GM18907 (cell line): Measurements from ENCODE around the gene CLIC5.

Source experiments
- ATAC-seq: cut with Tn5 transposase; IDR thresholded peaks from one replicate; pipeline ENCODE4 v1.9.1; 2021; ENCODE audit warnings: mild to moderate bottlenecking, moderate library complexity; ENCODE audit not compliant: unreplicated experiment

CLIC5 gene

DNA sequence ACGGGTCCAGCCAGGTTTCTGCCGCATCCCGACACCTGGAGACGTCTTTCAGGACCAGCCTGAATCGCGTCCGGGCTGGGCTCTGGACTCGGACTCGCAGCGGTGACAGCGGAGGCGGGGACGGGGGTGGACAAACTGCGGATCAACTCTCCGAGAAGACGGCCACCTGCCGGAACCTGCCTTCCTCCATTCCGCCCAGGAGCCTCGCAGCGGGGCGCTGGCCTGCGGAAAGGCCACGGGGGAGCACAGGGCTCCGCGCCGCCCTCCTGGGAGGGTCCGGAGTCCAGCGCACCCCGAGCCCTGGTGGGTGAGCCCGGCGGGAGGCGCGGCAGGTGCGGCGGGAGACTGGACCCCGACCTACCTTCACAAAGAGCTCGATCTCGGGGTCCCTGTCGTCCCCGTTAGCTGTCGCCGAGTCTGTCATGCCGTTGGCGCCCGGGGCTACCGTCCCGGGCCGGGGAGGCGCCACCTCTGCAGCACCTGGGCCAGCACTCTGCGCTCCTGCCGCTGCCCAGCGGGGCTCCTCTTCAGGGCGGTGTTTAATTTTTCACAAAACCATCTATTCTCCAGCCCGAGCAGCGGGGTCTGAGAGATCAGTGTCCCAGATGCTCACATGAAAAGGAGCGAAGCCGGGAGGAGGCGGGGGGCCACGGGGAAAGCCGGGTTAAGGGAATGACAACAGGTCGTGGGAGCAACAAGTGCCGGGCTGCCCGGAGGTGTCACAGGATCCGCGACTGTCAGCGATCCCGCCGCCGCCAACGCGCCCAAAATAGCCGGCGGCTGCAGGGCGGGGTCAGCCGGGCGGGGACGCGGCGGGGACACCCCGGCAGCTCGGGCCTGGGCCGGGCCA, at the start of gene CLIC5:
TSS of gene CLIC5 (minus strand) at position 742 of the 850 bp plus-strand sequence. CDS start at position 424, 318 bp downstream.
- ATAC-seq, result no peak

DNA sequence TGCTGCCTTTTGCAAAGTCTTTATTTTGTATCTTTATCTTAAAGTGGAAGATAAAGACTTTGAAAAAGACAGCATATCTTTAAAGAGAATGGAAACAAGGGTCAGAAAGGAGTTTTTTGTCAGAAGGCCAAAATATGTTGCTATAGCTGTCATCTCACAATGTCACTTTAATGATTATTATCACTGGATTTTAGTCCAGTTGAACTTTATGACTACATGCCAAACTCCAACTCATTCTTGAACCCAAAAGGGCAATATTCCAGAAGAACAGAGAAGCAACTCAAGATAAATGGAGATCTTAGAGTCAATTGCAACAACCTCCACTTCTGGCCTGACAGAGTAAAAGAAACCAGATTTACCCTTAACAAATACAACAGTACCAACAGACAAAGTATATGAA, 47.3 kb upstream of the CLIC5 start:
- no peak for ATAC-seq

DNA sequence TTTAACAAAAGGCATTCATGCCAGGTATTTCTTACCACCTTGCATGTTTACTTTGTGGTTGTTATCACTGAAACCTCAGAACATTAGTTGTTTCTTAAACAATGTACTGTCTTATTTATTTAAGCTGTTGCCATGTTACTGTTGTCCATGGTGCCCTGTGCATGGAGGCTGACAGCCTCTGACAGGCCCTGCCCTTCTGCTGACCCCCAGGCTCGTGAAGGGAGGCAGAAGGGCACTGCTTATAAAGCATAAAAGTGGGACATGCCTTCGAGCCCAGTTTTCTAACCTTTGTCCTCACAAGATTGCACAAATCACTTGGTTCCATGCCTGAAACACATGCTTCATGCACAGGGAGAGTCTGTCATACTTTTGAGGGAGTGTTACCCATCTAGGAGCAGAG, 46.7 kb upstream of the CLIC5 start:
- ATAC-seq, result no peak

DNA sequence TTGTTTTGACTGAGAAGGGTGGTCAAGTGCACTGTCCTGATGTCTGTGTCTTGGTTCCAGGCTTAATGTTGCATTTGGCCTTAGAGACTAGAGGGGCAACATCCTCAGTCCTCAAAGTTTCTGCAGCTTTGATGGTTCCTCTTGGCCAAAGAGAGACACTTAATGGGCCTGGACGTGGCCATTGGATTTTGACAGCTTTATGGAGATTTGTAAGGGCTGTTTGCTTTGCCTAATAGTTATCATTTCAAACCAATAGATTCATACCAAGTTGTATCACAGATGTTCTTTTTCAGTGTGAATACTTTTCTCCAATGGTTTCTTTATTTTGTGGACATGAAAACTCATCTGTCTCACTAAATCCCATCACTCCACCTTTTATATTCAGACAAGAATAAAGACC, 45.8 kb upstream of the CLIC5 start:
- no peak for ATAC-seq

DNA sequence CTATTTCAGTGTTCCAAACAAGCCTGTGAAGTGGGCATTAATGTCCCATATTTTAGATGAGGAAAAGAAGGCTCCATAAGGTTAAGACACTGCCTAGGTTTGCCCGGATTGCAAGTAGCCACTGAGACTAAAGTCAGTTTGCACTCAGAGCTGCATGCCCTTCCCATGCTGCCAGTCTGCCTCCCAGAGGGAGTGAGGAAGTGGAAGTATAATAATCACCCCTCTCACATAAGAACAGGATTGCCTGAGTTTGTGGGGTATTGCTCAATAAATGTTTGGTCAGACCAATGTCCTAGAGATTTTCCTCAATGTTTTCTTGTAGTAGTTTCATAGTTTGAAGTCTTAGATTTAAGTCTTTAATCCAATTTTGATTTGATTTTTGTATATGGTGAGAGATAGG, 43.9 kb upstream of the CLIC5 start:
- ATAC-seq, result no peak

DNA sequence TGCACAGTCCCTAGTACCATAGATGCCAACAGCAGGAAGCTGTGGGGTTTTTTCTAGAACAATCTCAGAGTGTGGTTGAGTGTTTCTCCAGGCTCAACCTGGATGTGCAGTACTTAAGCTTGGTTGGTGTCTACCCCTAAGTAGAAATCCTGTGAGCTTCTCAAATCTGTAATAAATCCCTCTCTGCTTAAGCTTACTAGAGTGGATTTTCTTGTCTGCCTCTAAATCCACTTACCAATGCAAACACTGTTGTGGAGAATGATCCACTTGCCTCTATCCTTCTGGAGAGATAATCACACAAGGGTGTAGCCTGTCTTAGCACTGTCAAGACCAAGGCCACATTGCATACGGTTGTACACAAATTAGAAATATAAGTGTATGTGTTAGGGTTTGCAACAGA, 43.3 kb upstream of the CLIC5 start:
- no peak for ATAC-seq

DNA sequence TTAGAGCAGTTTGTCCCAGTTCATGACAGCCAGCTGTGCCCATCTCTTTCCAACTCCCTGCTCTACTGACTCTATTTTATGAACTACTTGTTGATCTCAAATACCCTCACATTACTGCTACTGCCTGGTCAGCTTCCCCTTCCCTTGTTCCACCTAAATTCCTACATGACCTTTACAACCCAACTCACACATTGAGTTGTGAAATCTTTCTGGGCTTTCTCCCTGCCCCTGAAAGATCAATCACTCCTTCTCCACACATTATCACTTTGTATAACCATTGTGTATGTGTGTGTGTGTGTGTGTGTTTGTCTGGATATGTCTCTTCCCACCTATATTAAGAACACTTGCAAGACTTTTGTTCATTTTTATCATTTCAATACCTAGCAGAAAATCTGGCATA, 42.1 kb upstream of the CLIC5 start:
- no peak for ATAC-seq

DNA sequence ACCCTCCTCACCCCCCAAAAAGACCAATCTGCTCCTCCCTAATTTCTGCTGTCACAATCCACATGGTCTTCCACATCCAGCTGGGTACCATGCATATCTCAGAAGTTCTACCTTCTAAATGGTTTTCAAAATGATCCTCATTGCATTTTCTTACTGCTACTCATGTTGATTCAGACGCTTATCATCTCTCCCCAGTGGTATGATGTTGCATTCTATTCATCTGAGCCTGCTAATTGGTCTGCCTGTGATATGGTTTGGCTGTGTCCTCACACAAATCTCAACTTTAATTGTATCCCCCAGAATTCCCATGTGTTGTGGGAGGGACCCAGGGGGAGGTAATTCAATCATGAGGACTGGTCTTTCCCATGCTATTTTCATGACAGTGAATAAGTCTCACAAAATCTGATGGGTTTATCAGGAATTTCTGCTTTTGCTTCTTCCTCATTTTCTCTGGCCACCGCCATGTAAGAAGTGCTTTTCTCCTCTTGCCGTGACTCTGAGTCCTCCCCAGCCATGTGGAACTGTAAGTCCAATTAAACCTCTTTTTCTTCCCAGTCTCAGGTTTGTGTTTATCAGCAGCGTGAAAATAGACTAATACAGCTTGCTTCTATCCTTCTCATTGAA, 41.4 kb upstream of the CLIC5 start:
- no peak for ATAC-seq

DNA sequence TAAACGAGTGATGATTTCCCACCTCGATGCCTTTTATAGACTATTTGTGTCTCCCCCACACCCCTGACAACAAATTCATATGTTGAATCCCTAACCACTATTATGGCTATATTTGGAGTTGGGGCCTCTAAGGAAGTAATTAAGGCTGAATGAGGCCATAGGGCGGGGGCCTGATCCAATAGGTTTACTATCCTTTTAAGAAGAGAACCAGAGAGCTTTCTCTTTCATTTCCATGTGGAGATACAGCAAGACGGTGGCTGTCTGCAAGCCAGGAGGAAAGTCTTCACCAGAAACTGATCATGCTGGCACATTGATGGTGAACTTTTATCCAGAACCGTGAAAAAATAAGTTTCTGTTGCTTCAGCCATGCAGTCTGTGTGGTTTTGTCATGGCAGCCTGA, 38.9 kb upstream of the CLIC5 start:
- ATAC-seq, result no peak

DNA sequence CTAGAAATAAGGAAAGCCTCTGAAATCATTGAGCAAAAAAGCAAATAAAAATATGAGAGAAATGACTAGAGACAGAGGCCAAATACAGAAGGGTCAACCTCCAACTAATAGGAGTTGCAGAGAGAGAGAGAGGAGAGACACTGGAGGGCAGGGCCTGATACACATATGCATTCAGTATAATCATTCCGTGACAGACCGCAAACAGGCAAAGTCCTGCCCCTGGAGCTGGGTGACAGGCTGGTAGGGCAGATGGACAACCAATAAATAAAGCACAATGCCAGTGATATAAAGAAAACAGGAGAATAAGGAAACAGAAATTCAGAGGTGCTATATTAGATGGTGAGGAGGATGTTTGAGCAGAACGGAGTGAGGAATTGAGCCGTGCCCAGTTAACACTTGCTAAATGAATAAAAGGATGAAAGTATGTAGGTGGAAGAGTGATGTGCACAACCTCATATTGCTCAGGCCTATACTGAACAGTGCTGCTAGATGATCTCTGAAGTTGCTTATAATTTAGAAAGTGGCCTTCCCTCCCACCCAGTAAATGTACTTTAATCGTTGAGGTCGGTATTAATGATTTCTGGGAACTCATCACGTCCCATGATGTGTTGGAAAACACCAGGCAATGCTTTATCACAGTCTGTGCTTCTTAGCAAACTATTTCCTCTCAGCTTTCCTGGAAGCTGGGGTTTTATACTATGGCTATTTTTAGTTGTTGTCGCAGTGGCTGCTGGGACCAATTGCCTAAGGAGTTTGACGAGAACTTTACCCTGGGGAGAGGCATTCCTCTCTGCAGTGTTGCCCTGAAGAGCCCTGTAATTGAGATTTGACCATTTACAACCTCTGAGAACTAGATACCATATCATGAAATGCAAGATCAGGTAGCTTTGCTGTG, 37.6 kb upstream of the CLIC5 start:
- ATAC-seq, result no peak

DNA sequence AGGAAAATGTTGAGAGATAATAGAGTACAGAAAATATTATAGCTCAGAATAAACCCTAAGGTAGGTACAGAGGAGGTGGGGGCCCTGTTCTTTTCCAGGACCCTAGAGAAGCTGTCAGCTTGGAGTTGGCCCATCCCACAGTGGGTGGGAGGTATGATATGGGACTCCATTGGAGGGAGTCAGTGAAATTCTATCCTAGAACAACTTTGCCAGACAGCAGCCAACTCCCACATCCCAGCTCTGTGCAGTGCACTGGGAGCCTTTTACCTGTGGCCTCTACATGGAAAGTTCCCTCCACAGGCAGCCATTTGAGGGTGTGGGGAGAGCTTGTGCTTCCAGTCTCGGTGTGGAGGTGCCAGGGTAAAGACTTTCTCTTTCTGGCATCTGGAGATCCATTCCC, 36.8 kb upstream of the CLIC5 start:
- no peak for ATAC-seq

DNA sequence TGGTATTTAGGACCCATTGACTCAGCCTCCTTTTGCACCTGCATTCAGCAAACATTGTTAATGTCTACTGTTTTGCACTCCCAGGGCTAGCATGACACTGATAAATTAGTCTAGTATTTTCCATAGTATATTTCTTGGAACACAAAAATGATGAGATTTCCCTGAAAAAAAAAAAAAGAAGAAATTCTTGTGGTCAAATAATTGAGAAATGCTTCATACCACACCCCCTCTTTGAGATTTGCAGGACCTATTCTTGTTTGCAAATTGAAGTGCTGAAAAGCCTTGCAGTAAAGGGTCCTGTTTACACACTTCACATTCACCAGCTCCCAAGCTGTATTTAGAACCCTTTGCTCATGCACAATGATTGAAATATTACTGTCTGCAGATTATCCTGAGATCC, 36.3 kb upstream of the CLIC5 start:
- no peak for ATAC-seq

DNA sequence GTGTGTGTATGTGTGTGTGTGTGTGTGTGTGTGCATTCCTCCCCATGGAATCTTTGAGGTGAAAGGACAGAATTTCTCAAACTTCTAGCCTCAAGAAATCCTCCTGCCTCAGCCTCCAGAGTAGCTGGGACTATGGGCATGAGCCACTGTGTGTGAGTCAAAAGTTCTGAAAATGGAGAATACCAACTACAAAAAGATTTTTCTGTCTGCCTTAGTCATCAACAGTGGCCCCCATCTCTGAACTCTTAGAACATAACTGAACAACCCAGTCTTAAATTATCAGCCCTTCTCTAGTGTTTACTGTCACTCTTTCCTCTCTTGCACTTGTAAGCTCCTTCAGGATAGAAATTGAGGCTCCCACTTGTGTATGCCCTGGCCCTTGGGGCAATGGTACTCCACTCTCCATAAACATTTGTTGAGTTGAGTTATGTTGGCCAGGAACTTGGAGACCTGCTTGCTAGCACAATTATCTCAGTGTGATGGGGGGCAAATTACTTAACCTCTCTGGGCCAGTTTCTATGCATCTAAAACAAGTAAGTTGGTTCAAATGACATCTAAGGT, 35.3 kb upstream of the CLIC5 start:
- ATAC-seq, result no peak

DNA sequence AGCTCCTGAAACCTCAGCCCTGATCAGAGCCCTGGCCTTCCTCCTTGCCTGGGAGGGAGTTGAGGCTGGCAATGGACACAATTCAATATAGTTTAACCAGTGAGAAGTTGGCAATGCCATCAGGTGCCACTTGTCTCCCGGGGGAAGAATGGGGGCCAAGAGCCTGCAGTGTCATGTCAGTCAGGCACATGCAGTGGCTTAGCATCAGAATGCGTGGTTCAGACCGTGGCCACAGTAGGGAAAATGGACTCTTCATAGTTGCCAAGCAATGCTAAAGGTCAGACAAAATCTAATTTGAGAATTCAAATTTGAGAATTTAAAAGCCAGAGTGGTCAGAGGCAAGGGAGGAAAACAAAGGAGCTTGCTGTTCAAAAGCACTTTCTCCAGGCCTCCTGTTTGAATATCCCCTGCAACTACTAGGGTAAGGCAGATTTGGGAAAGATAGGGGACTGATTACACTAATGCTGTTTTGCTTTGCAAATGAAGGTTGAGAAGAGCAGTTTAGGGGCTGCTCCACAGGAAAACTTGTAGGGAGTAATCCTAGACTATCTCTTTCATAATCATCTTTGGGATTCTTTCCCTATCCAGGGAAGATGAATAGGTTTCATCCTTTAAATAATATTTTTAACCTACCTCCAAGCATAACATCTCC, 33.1 kb upstream of the CLIC5 start:
- ATAC-seq, result no peak

DNA sequence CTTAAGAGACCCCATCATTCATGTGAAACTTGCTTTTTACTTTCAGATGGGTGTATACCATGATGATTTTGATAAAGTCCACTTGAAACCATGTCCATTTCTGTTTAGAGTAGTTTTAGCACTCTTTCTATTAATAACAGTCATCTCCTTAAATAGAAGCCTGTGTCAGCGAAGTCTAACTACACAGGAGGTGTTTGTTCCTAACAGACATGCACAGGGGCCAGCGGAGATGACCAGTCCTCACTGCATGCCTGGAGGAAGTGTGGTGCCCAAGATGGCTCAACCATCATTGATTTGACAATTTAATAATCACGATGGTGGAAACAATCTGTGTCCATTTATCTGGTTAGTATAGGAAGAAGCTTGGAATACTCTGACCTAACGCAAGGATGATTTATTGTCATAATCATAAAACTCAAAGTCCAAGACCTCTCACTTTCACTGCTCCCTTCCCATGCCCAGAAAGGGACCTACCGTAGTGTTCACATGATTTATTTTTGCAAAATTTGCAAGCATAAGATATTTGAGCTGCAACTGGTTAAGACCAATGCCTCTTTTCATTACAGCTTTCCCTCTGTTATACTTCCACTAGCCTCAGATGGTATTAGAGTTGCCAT, 31.0 kb upstream of the CLIC5 start:
- ATAC-seq, result no peak

DNA sequence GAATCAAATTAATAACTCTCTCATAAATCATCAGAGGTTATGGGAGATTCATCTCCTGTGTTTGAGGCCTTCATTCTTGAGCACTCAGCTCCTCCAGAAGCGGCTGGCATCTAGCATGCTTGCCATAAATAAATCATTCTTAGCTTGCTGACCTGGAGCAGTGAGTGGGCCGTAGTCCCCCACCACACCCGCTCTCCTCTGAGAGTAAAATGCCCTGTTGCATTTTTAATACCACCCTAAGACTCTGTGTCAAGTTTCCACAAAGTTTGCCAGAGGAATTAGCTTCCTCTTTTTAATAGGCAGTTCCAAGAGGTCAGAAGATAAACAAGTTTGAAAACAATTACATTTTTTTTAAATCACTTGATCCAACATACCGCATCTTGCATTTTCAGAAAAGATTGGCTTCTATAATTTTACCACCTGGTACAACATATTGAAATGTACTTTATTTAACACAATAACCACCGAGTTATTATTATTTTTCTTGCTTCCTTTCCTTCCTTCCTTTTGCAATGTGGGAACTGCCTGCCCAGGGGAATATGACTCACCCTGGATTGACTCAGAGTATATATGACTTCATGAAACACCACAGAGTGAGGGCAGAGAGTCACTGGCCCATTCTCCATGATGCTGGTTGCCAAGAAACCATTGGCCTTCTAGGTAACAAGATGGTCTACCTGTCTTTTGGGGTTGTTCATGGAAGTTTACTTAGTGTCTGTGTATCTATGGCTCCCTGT, 29.4 kb upstream of the CLIC5 start:
- ATAC-seq, result no peak

DNA sequence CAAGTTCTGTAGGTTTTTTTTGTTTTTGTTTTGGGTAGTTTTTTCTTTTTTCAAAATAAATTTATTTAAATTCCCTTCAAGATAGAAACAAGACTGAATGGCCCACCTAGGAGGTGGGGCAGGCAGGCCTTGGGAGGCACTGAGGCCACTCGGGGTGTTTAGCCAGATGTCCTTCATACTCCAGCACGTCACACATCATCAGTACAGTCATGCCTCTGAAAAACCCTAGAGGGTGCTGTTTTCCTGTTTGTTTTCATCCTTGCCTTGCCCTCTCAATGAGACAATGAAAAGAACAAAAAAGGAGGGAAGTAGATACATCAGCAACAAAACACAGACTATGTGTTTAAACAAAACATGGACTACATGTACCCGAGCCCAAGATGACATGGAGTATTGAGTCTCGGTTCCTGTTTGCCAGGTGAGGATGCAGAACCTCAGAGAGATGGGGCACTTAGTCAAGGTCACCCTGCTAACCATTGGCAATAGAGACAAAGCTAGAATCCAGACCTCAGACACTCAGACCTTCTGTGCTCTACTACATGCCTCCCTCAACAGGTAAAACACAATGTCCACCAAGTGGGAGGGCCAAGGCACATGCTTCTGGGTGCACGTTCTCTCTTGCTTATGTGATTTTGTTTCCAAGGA, 26.8 kb upstream of the CLIC5 start:
- ATAC-seq, result peak; percentile 89

DNA sequence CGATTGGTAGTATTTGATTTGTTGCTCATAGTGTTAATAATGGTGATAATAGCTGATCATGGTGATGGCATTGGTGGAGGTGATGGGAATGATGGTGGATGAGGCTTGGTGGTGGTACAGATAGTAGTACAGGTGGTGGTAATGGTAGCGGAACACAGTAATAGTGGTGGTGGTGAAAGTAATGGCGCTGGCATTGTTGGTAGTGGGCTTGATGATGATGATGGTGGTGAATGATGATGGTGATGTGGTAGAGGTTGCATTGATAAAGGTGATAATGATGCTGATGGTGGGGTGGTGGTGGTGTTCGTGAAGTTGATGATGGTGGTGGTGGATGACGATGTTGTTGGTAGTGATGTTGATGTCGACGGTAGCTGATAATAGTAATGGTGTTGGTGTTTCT, 24.6 kb upstream of the CLIC5 start:
- no peak for ATAC-seq

DNA sequence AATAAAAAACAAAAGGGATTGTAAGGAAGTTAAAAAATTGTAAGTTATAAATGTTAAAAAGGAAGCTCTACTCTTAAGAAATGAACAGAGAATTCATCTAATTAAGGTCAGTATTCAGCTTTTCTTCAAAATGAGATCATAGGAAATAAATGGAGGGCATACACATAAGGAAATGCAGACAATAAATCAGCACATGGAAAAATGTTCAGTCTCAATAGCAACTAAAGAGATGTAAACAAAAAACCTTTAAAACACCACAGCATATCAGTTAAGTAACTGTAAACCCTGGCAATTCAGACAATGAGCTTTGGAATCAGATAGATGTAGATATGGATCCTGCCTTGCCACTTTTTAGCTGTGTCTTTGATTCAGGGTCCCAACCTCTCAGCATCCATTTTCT, 24.0 kb upstream of the CLIC5 start:
- ATAC-seq, result no peak
